SK-N-SH treated with all-trans-retinoic acid at 6 μM for 48 hours (cell line): ENCODE data around the gene UQCRC1.

Experiments used
- ATAC-seq: fragments of 200-7000 bp; cut with Tn5 transposase; 3 replicates; pipeline ENCODE4 v1.9.1; 2020; ENCODE audit warnings: mild to moderate bottlenecking, moderate library complexity
- ARNTL ChIP-seq: fragments of 450-650 bp; formaldehyde crosslinking; IDR thresholded peaks from 2 replicates; pipeline ENCODE4 v1.5.0; 2020; ENCODE audit warnings: low read depth, mild to moderate bottlenecking, moderate library complexity, borderline replicate concordance
- BACH2 ChIP-seq: fragments of 250-450 bp; sonication (Bioruptor Pico); IDR thresholded peaks from 2 replicates; pipeline ENCODE4 v1.9.0; 2021; ENCODE audit warnings: mild to moderate bottlenecking, borderline replicate concordance
- CSDC2 ChIP-seq: fragments of 250-450 bp; sonication (Bioruptor Pico); IDR thresholded peaks from 2 replicates; pipeline ENCODE4 v1.5.0; 2020; ENCODE audit warnings: mild to moderate bottlenecking, moderate library complexity
- ESRRG ChIP-seq: fragments of 250-450 bp; sonication (Bioruptor Pico); IDR thresholded peaks from 2 replicates; pipeline ENCODE4 v1.6.1; 2021; ENCODE audit warnings: mild to moderate bottlenecking
- GLIS3 ChIP-seq: fragments of 250-450 bp; sonication (Bioruptor Pico); IDR thresholded peaks from 2 replicates; pipeline ENCODE4 v1.5.0; 2020; ENCODE audit warnings: mild to moderate bottlenecking, moderate library complexity
- ISL1 ChIP-seq: fragments of 250-450 bp; sonication (Bioruptor Pico); IDR thresholded peaks from 2 replicates; pipeline ENCODE4 v2.1.2; 2022; ENCODE audit warnings: mild to moderate bottlenecking, moderate library complexity
- OSR1 ChIP-seq: fragments of 250-450 bp; sonication (Bioruptor Pico); IDR thresholded peaks from 2 replicates; pipeline ENCODE4 v1.8.0; 2022; ENCODE audit warnings: moderate library complexity, mild to moderate bottlenecking, inconsistent platforms
- PPARA ChIP-seq: fragments of 250-450 bp; sonication (Bioruptor Pico); IDR thresholded peaks from 2 replicates; pipeline ENCODE4 v1.5.0; 2020; ENCODE audit warnings: mild to moderate bottlenecking, borderline replicate concordance
- RARB ChIP-seq: fragments of 250-450 bp; sonication (Bioruptor Pico); IDR thresholded peaks from 2 replicates; pipeline ENCODE4 v1.8.0; 2021; ENCODE audit warnings: mild to moderate bottlenecking, moderate library complexity
- SNAI2 ChIP-seq: fragments of 250-450 bp; sonication (Bioruptor Pico); IDR thresholded peaks from 2 replicates; pipeline ENCODE4 v1.5.0; 2020; ENCODE audit warnings: mild to moderate bottlenecking, moderate library complexity
- TCF4 ChIP-seq: fragments of 250-450 bp; sonication (Bioruptor Pico); IDR thresholded peaks from 2 replicates; pipeline ENCODE4 v1.8.0; 2021; ENCODE audit warnings: mild to moderate bottlenecking, moderate library complexity, borderline replicate concordance
- TOX ChIP-seq: fragments of 250-450 bp; sonication (Bioruptor Pico); IDR thresholded peaks from 2 replicates; pipeline ENCODE4 v1.8.0; 2021; ENCODE audit warnings: mild to moderate bottlenecking, moderate library complexity, borderline replicate concordance
- ZFP3 ChIP-seq: fragments of 250-450 bp; sonication (Bioruptor Pico); IDR thresholded peaks from 2 replicates; pipeline ENCODE4 v1.5.0; 2020; ENCODE audit warnings: mild to moderate bottlenecking, moderate library complexity
- ZFP30 ChIP-seq: fragments of 450-650 bp; formaldehyde crosslinking; IDR thresholded peaks from 2 replicates; pipeline ENCODE4 v1.5.0; 2022; ENCODE audit warnings: mild to moderate bottlenecking, moderate library complexity
- ZNF565 ChIP-seq: fragments of 450-650 bp; formaldehyde crosslinking; conservative IDR thresholded peaks from 2 replicates; pipeline ENCODE4 v1.5.0; 2020; ENCODE audit warnings: low read depth, mild to moderate bottlenecking, moderate library complexity
- ZNF70 ChIP-seq: fragments of 450-650 bp; formaldehyde crosslinking; IDR thresholded peaks from 2 replicates; pipeline ENCODE4 v1.5.0; 2020; ENCODE audit warnings: mild to moderate bottlenecking, moderate library complexity
- ZNF8 ChIP-seq: fragments of 450-650 bp; formaldehyde crosslinking; IDR thresholded peaks from 2 replicates; pipeline ENCODE4 v1.5.0; 2020; ENCODE audit warnings: mild to moderate bottlenecking, moderate library complexity
- TF ChIP-seq, protein P1 (sequence below): fragments of 250-450 bp; sonication (Bioruptor Pico); IDR thresholded peaks from 2 replicates; pipeline ENCODE4 v1.8.0; 2020; ENCODE audit warnings: mild to moderate bottlenecking, moderate library complexity, borderline replicate concordance
- TF ChIP-seq, protein P2 (sequence below): fragments of 250-450 bp; sonication (Bioruptor Pico); IDR thresholded peaks from 2 replicates; pipeline ENCODE4 v1.5.1; 2021; ENCODE audit warnings: mild to moderate bottlenecking, moderate library complexity
- TF ChIP-seq, protein P3 (sequence below): fragments of 250-450 bp; sonication (Bioruptor Pico); IDR thresholded peaks from 2 replicates; pipeline ENCODE4 v1.5.0; 2020; ENCODE audit warnings: mild to moderate bottlenecking, moderate library complexity
- TF ChIP-seq, protein P4 (sequence below): fragments of 250-450 bp; sonication (Bioruptor Pico); IDR thresholded peaks from 2 replicates; pipeline ENCODE4 v1.8.0; 2021; ENCODE audit warnings: low read depth, mild to moderate bottlenecking, moderate library complexity, borderline replicate concordance

UQCRC1 gene

DNA sequence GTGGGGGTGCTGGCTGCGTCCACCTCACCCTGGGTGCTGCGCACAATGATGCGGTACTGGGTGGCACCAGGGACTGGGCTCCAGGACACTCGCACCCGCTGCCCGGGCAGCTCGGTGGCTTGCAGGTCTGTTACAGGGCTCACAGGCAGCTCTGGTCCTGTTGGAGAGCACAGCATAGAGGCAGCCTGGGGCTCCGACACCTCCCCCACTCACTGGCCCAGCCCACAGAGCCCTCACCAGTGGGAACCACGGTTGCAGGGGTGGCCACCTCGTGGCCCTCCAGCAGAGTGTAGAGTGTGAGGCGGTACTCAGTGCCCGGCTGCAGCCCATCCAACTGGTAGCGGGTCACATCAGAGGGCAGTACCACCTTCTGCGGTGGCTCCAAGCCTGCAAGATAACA lies 18.0 kb downstream of the UQCRC1 start:
- TF ChIP-seq, protein P1, sequence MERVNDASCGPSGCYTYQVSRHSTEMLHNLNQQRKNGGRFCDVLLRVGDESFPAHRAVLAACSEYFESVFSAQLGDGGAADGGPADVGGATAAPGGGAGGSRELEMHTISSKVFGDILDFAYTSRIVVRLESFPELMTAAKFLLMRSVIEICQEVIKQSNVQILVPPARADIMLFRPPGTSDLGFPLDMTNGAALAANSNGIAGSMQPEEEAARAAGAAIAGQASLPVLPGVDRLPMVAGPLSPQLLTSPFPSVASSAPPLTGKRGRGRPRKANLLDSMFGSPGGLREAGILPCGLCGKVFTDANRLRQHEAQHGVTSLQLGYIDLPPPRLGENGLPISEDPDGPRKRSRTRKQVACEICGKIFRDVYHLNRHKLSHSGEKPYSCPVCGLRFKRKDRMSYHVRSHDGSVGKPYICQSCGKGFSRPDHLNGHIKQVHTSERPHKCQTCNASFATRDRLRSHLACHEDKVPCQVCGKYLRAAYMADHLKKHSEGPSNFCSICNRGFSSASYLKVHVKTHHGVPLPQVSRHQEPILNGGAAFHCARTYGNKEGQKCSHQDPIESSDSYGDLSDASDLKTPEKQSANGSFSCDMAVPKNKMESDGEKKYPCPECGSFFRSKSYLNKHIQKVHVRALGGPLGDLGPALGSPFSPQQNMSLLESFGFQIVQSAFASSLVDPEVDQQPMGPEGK, result no peak
- TF ChIP-seq ARNTL, result no peak
- TF ChIP-seq ZNF8, result no peak
- no peak for TF ChIP-seq RARB (CRISPR knock-in tag)
- no peak for TF ChIP-seq PPARA
- ATAC-seq, result no peak

DNA sequence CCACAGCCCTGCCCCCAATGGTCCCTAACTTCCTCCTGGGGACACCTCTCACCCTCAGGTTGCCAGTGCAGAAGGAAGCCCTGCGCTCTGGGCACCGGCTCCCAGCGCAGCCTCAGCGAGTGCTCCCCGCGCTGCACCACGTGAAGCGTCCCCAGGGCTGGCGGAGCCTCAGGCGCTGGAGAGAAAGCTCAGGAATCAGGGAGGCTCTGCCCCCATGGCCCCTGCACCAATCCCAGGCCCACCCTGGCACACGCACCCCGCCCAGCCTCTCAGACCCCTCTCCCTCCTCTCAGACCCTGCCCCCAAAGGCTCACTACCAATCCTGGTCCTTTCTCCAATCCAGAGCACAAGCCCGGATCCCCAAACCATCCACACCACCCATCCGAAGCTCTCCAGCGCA lies 21.2 kb downstream of the UQCRC1 start:
- no peak for ATAC-seq
- no peak for TF ChIP-seq ZFP3 (CRISPR knock-in tag)

DNA sequence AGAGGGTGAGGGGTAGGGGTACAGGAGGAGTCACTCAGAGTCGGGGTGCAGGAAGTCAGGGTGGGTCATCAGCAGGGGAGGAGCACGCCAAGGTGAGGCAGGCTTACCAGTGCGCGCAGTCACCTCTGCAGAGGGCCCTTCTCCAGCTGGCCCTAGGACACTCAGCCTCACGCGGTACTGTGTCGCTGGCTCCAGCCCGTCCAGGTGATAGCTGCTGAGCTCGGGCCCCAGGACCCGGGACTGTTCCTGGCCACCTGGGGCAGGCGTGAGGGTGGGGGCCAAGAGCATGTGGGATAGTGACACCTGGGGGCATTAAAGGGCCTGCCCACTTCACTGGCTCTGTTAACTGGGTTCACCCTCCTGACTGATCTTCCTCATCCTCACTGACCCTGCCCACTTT lies 21.8 kb downstream of the UQCRC1 start:
- ATAC-seq, result no peak
- TF ChIP-seq RARB (CRISPR knock-in tag) (no peak), OSR1 (CRISPR knock-in tag) (no peak)

DNA sequence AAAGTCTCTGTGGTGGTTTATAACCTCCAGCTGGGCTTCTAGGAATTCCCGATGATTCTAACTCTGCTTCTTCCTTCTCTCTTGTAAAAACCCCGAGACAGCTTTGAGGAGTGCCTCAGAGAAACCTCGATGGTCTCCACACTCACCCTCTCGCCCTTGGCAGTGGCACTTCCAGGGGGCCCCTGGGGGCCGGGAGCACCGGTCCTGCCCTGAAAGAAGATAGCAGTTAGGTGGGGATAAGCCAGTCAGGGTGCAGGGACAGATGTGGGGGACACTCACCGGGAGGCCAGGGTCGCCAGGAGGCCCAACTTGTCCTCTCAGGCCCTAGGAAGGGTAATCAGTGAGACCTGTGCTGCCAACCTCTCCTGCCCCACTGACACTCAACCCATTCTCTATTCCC lies 24.0 kb downstream of the UQCRC1 start:
- ATAC-seq, result no peak
- TF ChIP-seq ZFP30 (CRISPR knock-in tag) (no peak), ISL1 (CRISPR knock-in tag) (no peak), ZNF70 (CRISPR knock-in tag) (no peak), SNAI2 (CRISPR knock-in tag) (no peak), BACH2 (CRISPR knock-in tag) (no peak)
- TF ChIP-seq, protein P2, sequence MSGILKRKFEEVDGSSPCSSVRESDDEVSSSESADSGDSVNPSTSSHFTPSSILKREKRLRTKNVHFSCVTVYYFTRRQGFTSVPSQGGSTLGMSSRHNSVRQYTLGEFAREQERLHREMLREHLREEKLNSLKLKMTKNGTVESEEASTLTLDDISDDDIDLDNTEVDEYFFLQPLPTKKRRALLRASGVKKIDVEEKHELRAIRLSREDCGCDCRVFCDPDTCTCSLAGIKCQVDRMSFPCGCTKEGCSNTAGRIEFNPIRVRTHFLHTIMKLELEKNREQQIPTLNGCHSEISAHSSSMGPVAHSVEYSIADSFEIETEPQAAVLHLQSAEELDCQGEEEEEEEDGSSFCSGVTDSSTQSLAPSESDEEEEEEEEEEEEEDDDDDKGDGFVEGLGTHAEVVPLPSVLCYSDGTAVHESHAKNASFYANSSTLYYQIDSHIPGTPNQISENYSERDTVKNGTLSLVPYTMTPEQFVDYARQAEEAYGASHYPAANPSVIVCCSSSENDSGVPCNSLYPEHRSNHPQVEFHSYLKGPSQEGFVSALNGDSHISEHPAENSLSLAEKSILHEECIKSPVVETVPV, result no peak
- TF ChIP-seq, protein P3, sequence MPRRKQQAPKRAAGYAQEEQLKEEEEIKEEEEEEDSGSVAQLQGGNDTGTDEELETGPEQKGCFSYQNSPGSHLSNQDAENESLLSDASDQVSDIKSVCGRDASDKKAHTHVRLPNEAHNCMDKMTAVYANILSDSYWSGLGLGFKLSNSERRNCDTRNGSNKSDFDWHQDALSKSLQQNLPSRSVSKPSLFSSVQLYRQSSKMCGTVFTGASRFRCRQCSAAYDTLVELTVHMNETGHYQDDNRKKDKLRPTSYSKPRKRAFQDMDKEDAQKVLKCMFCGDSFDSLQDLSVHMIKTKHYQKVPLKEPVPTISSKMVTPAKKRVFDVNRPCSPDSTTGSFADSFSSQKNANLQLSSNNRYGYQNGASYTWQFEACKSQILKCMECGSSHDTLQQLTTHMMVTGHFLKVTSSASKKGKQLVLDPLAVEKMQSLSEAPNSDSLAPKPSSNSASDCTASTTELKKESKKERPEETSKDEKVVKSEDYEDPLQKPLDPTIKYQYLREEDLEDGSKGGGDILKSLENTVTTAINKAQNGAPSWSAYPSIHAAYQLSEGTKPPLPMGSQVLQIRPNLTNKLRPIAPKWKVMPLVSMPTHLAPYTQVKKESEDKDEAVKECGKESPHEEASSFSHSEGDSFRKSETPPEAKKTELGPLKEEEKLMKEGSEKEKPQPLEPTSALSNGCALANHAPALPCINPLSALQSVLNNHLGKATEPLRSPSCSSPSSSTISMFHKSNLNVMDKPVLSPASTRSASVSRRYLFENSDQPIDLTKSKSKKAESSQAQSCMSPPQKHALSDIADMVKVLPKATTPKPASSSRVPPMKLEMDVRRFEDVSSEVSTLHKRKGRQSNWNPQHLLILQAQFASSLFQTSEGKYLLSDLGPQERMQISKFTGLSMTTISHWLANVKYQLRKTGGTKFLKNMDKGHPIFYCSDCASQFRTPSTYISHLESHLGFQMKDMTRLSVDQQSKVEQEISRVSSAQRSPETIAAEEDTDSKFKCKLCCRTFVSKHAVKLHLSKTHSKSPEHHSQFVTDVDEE (CRISPR knock-in tag), result no peak

DNA sequence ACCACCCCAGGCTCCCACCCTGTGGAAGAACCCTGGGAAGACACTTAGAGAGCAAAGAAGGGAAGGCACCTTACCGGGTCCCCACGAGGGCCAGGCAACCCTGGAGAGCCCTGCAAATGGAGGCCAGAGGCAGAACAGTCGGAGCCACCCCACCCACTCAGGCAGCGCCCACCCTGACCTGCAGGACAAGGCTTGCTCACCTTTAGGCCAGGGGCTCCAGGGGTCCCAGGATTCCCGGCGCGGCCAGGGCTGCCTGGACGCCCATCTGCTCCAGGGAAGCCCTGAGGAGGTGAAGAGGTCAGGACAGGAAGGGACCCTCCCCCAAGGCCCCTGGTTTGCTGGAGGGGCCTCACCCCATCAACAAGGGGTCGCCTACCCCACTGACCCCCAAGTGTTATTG lies 24.6 kb downstream of the UQCRC1 start:
- TF ChIP-seq CSDC2 (CRISPR knock-in tag) (no peak), ZNF70 (CRISPR knock-in tag) (no peak), ZNF565 (CRISPR knock-in tag) (no peak)
- ATAC-seq, result no peak

DNA sequence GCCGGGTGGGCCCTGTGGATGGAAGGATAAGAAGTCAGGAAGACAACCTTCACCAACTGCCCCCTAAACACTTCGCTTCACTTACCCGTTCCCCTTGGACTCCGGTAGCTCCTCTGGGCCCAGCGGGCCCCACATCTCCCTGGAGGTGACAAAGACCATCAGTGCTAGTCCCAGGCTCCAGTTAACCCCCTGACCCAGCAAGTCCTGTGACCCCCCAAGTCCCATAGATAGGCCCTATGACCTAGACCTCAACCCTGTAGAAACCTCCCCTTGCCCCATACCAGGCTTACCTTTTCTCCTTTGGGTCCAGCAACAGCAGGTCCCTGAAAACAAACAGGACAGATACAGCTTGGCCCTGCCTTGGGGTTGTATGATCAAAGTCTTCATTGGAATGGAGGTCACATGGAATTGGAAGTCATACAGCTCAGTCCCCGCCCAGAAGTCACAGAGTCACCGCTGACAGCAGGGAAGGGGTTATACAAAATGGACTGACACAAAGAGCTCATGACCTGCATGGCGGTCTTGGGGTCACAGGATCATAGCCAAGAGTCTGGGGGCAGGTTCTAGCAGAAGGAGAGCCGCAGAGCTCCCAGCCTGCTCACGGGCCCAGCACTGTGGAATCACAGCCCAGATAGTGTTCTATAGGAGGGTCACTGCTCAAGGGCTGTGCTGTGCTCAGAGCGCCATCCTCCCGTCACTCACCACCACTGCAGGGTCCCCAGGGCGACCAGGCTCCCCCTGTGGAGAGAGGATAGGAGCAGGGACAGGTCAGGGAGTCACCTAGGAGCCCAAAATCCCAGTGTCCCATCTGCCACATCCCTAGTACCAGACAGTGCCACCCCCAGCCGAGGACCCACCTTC lies 27.6 kb downstream of the UQCRC1 start:
- no peak for ATAC-seq
- TF ChIP-seq, protein P3 (CRISPR knock-in tag), result no peak
- TF ChIP-seq ISL1 (CRISPR knock-in tag), result no peak
- no peak for TF ChIP-seq GLIS3 (CRISPR knock-in tag)
- TF ChIP-seq BACH2 (CRISPR knock-in tag), result no peak
- no peak for TF ChIP-seq ESRRG (CRISPR knock-in tag)
- TF ChIP-seq, protein P4, sequence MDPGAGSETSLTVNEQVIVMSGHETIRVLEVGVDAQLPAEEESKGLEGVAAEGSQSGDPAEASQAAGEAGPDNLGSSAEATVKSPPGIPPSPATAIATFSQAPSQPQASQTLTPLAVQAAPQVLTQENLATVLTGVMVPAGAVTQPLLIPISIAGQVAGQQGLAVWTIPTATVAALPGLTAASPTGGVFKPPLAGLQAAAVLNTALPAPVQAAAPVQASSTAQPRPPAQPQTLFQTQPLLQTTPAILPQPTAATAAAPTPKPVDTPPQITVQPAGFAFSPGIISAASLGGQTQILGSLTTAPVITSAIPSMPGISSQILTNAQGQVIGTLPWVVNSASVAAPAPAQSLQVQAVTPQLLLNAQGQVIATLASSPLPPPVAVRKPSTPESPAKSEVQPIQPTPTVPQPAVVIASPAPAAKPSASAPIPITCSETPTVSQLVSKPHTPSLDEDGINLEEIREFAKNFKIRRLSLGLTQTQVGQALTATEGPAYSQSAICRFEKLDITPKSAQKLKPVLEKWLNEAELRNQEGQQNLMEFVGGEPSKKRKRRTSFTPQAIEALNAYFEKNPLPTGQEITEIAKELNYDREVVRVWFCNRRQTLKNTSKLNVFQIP (CRISPR knock-in tag), result no peak
- TF ChIP-seq TOX (CRISPR knock-in tag), result no peak
- TF ChIP-seq ARNTL, result no peak
- no peak for TF ChIP-seq TCF4 (CRISPR knock-in tag)
- TF ChIP-seq SNAI2 (CRISPR knock-in tag), result no peak
